ENCODE results near the gene NRP2.

NRP2 gene, protein sequence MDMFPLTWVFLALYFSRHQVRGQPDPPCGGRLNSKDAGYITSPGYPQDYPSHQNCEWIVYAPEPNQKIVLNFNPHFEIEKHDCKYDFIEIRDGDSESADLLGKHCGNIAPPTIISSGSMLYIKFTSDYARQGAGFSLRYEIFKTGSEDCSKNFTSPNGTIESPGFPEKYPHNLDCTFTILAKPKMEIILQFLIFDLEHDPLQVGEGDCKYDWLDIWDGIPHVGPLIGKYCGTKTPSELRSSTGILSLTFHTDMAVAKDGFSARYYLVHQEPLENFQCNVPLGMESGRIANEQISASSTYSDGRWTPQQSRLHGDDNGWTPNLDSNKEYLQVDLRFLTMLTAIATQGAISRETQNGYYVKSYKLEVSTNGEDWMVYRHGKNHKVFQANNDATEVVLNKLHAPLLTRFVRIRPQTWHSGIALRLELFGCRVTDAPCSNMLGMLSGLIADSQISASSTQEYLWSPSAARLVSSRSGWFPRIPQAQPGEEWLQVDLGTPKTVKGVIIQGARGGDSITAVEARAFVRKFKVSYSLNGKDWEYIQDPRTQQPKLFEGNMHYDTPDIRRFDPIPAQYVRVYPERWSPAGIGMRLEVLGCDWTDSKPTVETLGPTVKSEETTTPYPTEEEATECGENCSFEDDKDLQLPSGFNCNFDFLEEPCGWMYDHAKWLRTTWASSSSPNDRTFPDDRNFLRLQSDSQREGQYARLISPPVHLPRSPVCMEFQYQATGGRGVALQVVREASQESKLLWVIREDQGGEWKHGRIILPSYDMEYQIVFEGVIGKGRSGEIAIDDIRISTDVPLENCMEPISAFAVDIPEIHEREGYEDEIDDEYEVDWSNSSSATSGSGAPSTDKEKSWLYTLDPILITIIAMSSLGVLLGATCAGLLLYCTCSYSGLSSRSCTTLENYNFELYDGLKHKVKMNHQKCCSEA

GRCh38 chr2:205682239-205682970 lies at the start of gene NRP2:
Gene NRP2, plus strand, starts transcription at chr2:205682501. Its CDS starts 790 bp downstream, at chr2:205683291.
- DNase-seq (ENCODE audit: low spot score), result no peak

- DNase-seq (ENCODE audit: low spot score), result no peak
Measured at GRCh38 chr2:205633994-205634393, 48.3 kb upstream of the NRP2 start.

DNA sequence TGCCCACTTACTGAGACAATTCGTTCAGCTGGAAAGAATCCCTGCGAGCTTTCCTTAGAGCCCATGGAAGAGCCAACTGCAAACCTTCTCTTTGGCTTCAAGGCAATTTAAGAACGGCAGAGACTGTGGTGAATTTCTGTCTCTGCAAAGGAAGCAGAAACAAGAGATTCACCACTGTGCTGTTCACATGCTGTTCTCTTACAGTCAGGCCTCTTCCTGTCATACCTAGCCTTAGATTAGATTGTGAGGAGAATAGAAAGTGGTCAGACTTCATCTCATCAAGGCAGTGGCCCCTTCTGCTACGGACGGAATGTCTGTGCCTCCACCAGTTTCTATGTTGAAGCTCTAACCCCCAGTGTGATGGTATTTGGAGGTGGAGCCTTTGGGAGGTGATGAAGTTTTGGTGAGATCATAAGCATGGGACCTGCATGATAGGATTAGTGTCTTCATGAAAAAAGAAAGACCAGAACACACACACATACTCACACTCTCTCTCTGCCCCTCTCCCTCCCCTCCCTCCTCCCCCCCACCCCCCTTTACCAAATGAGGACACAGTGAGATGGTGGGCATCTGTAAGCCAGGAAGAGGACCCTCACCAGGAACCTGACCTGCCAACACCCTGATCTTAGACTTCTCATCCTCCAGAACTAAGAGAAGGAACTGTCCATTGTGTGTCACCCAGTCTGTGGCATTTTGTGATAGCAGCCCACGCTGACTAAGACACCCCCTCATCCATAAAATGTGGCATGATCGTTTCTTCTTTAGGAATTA lies 45.6 kb upstream of the NRP2 start:
- DNase-seq (ENCODE audit: low spot score), result no peak

- DNase-seq (ENCODE audit: low spot score), result no peak
Measured at GRCh38 chr2:205637320-205637602, 45.0 kb upstream of the NRP2 start.

- DNase-seq (ENCODE audit: low spot score), result no peak
Measured at GRCh38 chr2:205637779-205638503, 44.4 kb upstream of the NRP2 start.

GRCh38 chr2:205640716-205641115 lies 41.6 kb upstream of the NRP2 start:
- DNase-seq (ENCODE audit: low spot score), result no peak

GRCh38 chr2:205642599-205643356 lies 39.5 kb upstream of the NRP2 start:
- DNase-seq (ENCODE audit: low spot score), result no peak

DNA sequence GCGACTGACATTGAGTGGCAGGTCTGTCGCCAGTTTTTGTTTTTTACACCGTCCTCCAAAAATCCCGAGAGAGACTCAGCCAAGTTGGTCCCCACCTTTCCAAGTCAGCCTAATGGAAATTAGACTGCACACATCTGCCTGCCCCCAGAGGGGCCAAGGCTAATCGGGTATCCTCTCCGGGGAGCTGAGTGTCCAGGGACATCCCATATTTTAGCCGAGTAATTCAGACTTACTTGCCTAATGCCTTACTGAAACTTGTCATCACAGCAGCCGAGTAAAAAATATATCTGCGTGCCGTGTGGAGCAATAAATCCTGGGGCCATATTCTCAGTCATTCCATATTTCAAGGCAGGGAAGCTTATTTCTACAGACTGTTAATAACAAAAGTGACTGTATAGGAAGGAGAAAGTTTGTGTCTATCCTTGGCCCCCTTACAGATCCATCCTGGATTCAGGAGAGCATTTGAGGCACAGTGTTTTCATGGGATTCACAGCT lies 38.9 kb upstream of the NRP2 start:
- DNase-seq (ENCODE audit: low spot score), result no peak

DNA sequence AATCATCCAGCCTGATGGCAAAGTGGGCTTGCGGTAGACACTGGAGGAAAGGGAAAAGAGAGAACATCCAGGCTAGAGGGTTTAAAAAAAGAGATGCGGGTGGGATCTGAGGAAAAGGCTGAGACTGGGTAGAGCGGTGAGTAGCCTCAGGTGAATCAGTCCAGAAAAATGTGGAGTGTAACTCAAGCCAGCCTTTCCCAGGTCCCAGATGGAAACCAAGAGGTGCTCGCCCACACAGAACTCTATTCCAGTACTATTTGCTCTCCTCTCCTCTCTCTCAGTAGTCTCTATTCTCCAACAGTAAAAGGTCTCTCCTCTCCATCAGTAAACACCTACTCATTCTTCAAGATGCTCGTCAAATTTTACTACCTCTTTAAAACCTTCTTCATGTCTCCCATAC lies 38.3 kb upstream of the NRP2 start:
- no peak for DNase-seq (ENCODE audit: low spot score)

DNA sequence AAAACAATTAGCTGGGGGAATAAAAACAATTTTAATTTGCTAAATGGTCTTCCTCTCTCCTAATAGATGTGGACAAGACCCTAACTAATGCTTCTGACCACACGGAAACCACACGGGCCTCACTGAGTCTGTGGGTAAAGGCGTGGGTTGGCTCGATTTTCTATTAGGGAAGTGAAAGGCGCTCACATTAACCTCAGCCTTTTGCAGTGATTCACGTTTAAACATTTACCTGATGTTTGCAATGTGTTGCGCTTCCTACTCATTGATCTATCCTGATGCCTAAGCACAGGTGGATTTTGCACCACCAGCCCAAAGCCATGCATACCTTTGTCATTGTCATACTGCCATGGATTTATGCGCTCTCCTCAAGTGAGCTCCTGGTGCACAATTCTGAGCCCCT lies 35.6 kb upstream of the NRP2 start:
- DNase-seq (ENCODE audit: low spot score), result no peak

- no peak for DNase-seq (ENCODE audit: low spot score)
Measured at GRCh38 chr2:205650450-205650849, 31.9 kb upstream of the NRP2 start.

DNA sequence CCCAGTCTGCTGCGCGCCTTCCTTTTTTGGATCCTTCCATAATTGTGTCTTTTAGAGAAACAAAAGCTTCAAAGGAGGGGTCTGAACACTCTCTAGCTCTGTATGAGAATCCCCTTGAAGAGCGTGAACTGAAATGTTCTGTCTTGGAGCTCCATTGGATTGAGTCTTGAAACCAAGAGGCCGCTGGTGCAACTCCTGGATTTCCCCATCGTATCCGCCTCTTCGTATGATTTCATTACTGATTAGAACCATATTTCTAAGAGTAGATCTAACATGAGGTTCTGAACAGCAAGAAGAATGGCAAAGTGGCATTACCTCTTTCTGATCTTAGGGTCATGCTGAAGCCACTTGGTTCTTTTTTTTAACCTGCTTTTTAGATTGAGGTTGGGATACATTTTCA lies 31.4 kb upstream of the NRP2 start:
- DNase-seq (ENCODE audit: low spot score), result no peak

DNA sequence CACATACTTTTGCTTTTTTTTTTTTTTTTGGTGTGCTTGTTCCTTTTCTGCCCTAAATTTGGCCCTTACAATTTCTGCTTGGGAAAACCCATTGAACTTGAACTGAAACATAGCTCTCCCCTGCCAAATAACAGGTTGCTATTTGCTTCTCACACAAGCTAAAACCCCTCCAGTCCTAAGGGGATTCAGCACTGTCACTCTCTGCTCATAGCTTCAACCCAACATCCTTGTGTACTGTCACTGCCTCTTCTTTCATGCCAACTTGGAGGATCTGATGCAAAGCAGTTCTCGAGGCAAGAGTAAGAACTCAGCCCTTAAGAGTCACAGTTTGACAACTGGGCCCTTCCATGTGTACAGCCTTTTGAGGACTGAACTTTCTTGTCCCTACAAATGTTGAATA lies 30.6 kb upstream of the NRP2 start:
- DNase-seq (ENCODE audit: low spot score), result no peak

DNA sequence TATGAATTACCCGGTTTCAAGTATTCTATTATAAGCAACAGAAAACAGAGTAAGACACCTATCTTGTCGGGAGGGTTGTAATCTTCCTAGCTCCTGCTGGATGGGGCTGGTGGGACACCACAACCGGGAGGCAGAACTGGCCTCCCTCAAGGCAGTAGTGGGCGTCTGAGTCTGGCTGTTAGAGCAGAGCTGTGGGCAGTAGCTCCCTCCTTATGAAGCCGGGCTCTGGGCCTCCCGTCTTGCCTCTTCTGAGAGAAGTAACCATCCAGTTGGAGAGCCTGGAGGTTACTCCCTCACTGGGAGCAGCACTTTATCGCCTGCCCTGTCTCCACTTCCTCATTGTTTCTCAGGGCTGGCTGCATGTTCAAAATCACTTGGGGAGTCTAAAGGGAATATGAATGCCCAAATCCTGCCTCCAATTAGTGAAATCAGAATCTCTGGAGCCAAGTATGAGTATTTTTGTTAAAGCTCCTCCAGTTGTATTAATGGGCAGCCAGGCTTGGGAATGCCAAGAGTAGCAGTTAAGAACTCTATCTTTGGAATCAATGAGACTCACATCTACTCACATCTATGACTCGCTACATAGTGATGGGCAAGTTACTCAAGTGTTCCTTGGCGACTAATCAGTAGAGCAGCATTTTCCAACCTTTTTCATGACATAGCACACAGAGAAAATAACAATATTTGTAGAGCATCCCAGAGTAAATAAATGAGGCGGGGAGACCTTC lies 27.3 kb upstream of the NRP2 start:
- DNase-seq (ENCODE audit: low spot score), result no peak

- DNase-seq (ENCODE audit: low spot score), result no peak
Measured at GRCh38 chr2:205655779-205656456, 26.4 kb upstream of the NRP2 start.

DNA sequence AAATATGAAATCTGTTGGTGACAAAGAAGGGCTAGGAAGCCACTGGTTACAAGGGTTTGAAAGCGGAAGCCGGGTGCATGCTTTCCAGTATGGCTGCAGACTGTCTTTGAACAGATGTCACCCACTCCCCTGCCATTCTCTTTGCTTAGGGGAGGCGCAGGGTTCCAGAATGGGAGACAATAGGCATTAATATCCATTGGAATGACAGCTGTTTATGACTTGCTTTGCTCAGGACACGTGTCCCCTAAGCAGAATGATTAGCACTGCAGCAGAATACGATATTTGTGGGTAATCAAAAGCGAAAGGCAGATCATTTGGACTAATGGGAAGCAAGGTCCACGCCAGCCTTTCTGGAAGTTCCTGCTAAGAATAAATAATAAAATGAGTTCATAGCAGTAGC lies 25.8 kb upstream of the NRP2 start:
- DNase-seq (ENCODE audit: low spot score), result no peak

- no peak for DNase-seq (ENCODE audit: low spot score)
Measured at GRCh38 chr2:205656941-205657340, 25.4 kb upstream of the NRP2 start.

GRCh38 chr2:205657579-205657978 lies 24.7 kb upstream of the NRP2 start:
- DNase-seq (ENCODE audit: low spot score), result no peak

DNA sequence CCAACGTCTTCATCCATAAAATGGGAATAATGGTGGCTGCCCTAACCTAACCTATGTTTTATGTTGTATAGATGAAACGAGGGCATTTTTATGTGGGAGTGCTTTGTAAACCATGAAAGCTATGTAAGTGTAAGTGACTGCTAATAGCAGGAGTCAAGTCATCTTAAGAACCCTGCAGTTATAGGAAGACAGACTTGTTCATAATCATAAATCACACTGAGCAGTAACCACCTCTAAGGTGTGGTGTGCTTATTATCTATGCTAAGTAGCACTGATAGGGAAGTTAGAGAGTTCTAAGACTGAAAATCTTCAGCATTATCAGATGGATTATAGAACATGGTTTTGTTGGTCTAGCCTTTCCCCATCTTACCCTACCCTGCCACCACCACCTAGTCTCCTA lies 24.2 kb upstream of the NRP2 start:
- DNase-seq (ENCODE audit: low spot score), result no peak
